Measurements from ENCODE around the gene KDM1B. TPM values are rescaled to one million over a fixed set of nuclear protein-coding genes. Genes with fewer than 3 reads are reported as not detected.

The KDM1B gene
- total and polyA plus RNA-seq, 2 of the 8 experiments (the other 6 are each of a cell fraction or from before 2014, with no cell fraction given) = 3.7 to 7.5 TPM

DNA sequence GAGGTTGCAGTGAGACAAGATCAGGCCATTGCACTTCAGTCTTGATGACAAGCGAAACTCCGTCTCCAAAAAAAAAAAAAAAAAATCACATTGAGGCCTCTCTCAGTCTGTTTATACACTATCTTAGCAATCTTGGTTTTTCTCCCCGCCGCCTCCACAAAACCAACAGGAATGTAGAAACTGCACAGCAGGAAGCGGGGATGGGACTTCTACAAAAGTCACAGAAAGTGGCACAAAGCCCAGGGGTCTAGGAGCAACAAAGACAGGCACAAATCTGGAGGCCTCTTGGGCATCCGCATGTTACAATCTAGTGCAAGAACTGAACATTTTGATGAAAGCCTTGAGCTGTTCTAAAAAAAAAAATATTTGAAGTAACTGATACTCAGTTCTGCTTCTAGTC, 48.6 kb downstream of the KDM1B start:
- no peak overlapping the region for H4K5ac ChIP-seq (ENCODE audit: insufficient read length, low read depth, low read length)
- no peak overlapping the region for H2BK15ac ChIP-seq (ENCODE audit: low read length)
- POLR2A ChIA-PET (ENCODE audit: partially characterized antibody) = no interaction called here
- no peak overlapping the region for H4K8ac ChIP-seq (ENCODE audit: extremely low read depth, insufficient read depth, low read length)
- no peak overlapping the region for H2BK5ac ChIP-seq (ENCODE audit: low read depth, low read length)
- DNase-seq (ENCODE audit: low read depth in 1 of 2, low spot score in 2 of 2) = no peak
- H2BK12ac ChIP-seq (ENCODE audit: low read depth, low read length) = no peak overlapping the region
- H2AFZ ChIP-seq (ENCODE audit: low read length) = no peak overlapping the region
- H3K9me3 ChIP-seq (ENCODE audit: insufficient read depth in 2 of 2, low read depth in 1 of 2, low read length in 1 of 2) = no peaks in the 10 kb centered on the region
- no peak overlapping the region for H3K4ac ChIP-seq (replicated peaks; ENCODE audit: insufficient read length, low read depth, low read length)
- FAIRE-seq = no peak
- H3K23me2 ChIP-seq (ENCODE audit: low read depth, low read length) = no peaks in the 10 kb centered on the region
- H3K27ac ChIP-seq (ENCODE audit: low read depth, low read length) = no peak overlapping the region
- H3K18ac ChIP-seq (ENCODE audit: extremely low read depth, low read length) = no peak overlapping the region
- H4K20me1 ChIP-seq (replicated peaks in 1 of 2; ENCODE audit: control insufficient read depth in 1 of 2, insufficient read depth in 2 of 2, low read length in 2 of 2) = no peaks in the 10 kb centered on the region
- no peak overlapping the region for H3K9ac ChIP-seq (replicated peaks in 1 of 4; ENCODE audit: extremely low read depth in 1 of 4, low read depth in 3 of 4, low read length in 3 of 4)
- H3K4me2 ChIP-seq (ENCODE audit: insufficient read depth in 1 of 2, low read depth in 2 of 2, low read length in 2 of 2) = no peak overlapping the region
- no peak overlapping the region for H3K4me3 ChIP-seq (ENCODE audit: extremely low read depth in 1 of 4, insufficient read depth in 2 of 4, low read depth in 3 of 4, low read length in 4 of 4)
- H2BK20ac ChIP-seq (ENCODE audit: low read length) = no peak overlapping the region
- CTCF ChIA-PET (ENCODE audit: partially characterized antibody) = interaction anchor here (0.6 to 1.3 kb wide), 2 partner anchors 65 to 578 kb away, joined by 4 to 6 read pairs; no protein-coding TSS in a partner anchor
- H3K27me3 ChIP-seq (replicated peaks in 1 of 4; ENCODE audit: control insufficient read depth in 3 of 4, extremely low read depth in 1 of 4, insufficient read depth in 3 of 4, low read length in 3 of 4) = no peaks in the 10 kb centered on the region
- no peaks in the 10 kb centered on the region for H3K79me1 ChIP-seq (ENCODE audit: low read depth, low read length)
- H4K91ac ChIP-seq (replicated peaks; ENCODE audit: insufficient read length, low read length) = no peak overlapping the region
- no peak overlapping the region for H3K56ac ChIP-seq (replicated peaks; ENCODE audit: insufficient read length, low read depth, low read length)
- no peaks in the 10 kb centered on the region for H3K79me2 ChIP-seq (ENCODE audit: control insufficient read depth in 1 of 2, insufficient read depth in 2 of 2, low read length in 2 of 2)
- H3K14ac ChIP-seq (ENCODE audit: insufficient read length) = no peak overlapping the region
- H2BK120ac ChIP-seq (replicated peaks; ENCODE audit: low read depth, low read length) = no peak overlapping the region
- 91% methylated on average over 6 of the region's 6 CpGs; no CpG with 5 or more reads in 1 of the 2 experiments for WGBS, 2 experiments (ENCODE audit: extremely low coverage in 1 of 2, insufficient coverage in 1 of 2, insufficient read length in 1 of 2, insufficient replicate concordance in 2 of 2, low coverage in 1 of 2, low lambda C conversion rate in 2 of 2, missing lambda C conversion rate in 1 of 2)
- no peak overlapping the region for H3K23ac ChIP-seq (ENCODE audit: insufficient read length)
- H3K36me3 ChIP-seq (ENCODE audit: control insufficient read depth in 2 of 4, insufficient read depth in 4 of 4, low read length in 3 of 4) = peaks cover 0 to 2% (median 0%) of the 10 kb centered on the region in 4 experiments; a peak in 2 of 8 replicates
- TF ChIP-seq USF2 (IDR thresholded peaks at IDR 0.05; ENCODE audit: low read length) (no peak), ASH2L (IDR thresholded peaks at IDR 0.05; ENCODE audit: low read length) (no peak), CBX5 (IDR thresholded peaks at IDR 0.05; ENCODE audit: low read depth, low read length) (no peak), SIRT6 (IDR thresholded peaks at IDR 0.05; ENCODE audit: low read length) (no peak), BRCA1 (IDR thresholded peaks at IDR 0.05; ENCODE audit: low read depth, low read length) (no peak), POLR2A (IDR thresholded peaks at IDR 0.05; ENCODE audit: control extremely low read depth in 1 of 2, low read depth in 2 of 2, low read length in 2 of 2) (no peak), POU5F1 (IDR thresholded peaks at IDR 0.05; ENCODE audit: low read depth, low read length) (no peak), PHF8 (conservative IDR thresholded peaks at IDR 0.05; ENCODE audit: low read depth, low read length) (no peak)
- TF ChIP-seq, protein P1, sequence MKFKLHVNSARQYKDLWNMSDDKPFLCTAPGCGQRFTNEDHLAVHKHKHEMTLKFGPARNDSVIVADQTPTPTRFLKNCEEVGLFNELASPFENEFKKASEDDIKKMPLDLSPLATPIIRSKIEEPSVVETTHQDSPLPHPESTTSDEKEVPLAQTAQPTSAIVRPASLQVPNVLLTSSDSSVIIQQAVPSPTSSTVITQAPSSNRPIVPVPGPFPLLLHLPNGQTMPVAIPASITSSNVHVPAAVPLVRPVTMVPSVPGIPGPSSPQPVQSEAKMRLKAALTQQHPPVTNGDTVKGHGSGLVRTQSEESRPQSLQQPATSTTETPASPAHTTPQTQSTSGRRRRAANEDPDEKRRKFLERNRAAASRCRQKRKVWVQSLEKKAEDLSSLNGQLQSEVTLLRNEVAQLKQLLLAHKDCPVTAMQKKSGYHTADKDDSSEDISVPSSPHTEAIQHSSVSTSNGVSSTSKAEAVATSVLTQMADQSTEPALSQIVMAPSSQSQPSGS (IDR thresholded peaks at IDR 0.05; ENCODE audit: low read length) = no peak
- TF ChIP-seq, protein P2, sequence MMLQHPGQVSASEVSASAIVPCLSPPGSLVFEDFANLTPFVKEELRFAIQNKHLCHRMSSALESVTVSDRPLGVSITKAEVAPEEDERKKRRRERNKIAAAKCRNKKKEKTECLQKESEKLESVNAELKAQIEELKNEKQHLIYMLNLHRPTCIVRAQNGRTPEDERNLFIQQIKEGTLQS (IDR thresholded peaks at IDR 0.05; ENCODE audit: insufficient read depth, low read depth, low read length) = no peak
- H2AK5ac ChIP-seq (ENCODE audit: low read depth, low read length) = no peak overlapping the region
- H3K4me1 ChIP-seq (replicated peaks in 1 of 4; ENCODE audit: control insufficient read depth in 3 of 4, insufficient read depth in 4 of 4, low read length in 3 of 4) = peaks cover 0 to 2% (median 0%) of the 10 kb centered on the region in 4 experiments; a peak in 1 of 7 replicates
